ENCODE measurements around the gene NUBP2. TPM values are rescaled to one million over a fixed set of nuclear protein-coding genes. Genes with fewer than 3 reads are reported as not detected.

The NUBP2 gene
- polyA plus RNA-seq, 2 of the 4 experiments (the other 2 are of a cell fraction), result 24.7 to 65.3 TPM

- no peak overlapping the region for H3K4me3 ChIP-seq
- H3K4me1 ChIP-seq, result no peaks in the 10 kb centered on the region
- H3K9me3 ChIP-seq, result no peaks in the 10 kb centered on the region
- no peak for TF ChIP-seq SREBF2 (IDR thresholded peaks at IDR 0.05)
- no peak for TF ChIP-seq EP300 (IDR thresholded peaks at IDR 0.05)
- TF ChIP-seq CHD4 (IDR thresholded peaks at IDR 0.05; ENCODE audit: borderline replicate concordance), result no peak
- ChIA-PET CTCF (interaction anchor here (0.7 to 1.6 kb wide), 5 partner anchors 9 to 54 kb away, joined by 3 to 5 read pairs (median 4); partner anchors contain the start of gene MAPK8IP3), POLR2A (no interaction called here)
- DNase-seq (ENCODE audit: low read depth in 1 of 2, low spot score in 1 of 2) (no peak), ATAC-seq (no peak), FAIRE-seq (no peak)
- H3K27ac ChIP-seq, result no peak overlapping the region
- WGBS (ENCODE audit: missing lambda C conversion rate), result 94% methylated on average over 19 of the region's 21 CpGs
- H3K4me2 ChIP-seq, result no peak overlapping the region
Observed at GRCh38 chr16:1759511-1759910, 23.2 kb upstream of the NUBP2 start.

- DNase-seq (ENCODE audit: low read depth in 1 of 2, low spot score in 1 of 2) (no peak), FAIRE-seq (no peak), ATAC-seq (no peak)
- ChIA-PET POLR2A (no interaction called here), CTCF (interaction anchor here (0.8 to 1.6 kb wide), 6 partner anchors 8 to 151 kb away, joined by 3 to 6 read pairs (median 4); partner anchors contain the start of genes MAPK8IP3 and NME3)
- H3K4me1 ChIP-seq, result no peaks in the 10 kb centered on the region
- 93% methylated on average over 15 of the region's 15 CpGs for WGBS (ENCODE audit: missing lambda C conversion rate)
- no peaks in the 10 kb centered on the region for H3K9me3 ChIP-seq
- no peak overlapping the region for H3K4me2 ChIP-seq
- no peak for TF ChIP-seq NPAS2 (CRISPR knock-in tag; IDR thresholded peaks at IDR 0.05; ENCODE audit: borderline replicate concordance)
- TF ChIP-seq, protein P1, sequence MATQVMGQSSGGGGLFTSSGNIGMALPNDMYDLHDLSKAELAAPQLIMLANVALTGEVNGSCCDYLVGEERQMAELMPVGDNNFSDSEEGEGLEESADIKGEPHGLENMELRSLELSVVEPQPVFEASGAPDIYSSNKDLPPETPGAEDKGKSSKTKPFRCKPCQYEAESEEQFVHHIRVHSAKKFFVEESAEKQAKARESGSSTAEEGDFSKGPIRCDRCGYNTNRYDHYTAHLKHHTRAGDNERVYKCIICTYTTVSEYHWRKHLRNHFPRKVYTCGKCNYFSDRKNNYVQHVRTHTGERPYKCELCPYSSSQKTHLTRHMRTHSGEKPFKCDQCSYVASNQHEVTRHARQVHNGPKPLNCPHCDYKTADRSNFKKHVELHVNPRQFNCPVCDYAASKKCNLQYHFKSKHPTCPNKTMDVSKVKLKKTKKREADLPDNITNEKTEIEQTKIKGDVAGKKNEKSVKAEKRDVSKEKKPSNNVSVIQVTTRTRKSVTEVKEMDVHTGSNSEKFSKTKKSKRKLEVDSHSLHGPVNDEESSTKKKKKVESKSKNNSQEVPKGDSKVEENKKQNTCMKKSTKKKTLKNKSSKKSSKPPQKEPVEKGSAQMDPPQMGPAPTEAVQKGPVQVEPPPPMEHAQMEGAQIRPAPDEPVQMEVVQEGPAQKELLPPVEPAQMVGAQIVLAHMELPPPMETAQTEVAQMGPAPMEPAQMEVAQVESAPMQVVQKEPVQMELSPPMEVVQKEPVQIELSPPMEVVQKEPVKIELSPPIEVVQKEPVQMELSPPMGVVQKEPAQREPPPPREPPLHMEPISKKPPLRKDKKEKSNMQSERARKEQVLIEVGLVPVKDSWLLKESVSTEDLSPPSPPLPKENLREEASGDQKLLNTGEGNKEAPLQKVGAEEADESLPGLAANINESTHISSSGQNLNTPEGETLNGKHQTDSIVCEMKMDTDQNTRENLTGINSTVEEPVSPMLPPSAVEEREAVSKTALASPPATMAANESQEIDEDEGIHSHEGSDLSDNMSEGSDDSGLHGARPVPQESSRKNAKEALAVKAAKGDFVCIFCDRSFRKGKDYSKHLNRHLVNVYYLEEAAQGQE (IDR thresholded peaks at IDR 0.05), result no peak
- no peak for TF ChIP-seq HOXB5 (CRISPR knock-in tag; IDR thresholded peaks at IDR 0.05)
- TF ChIP-seq MYC (IDR thresholded peaks at IDR 0.05; ENCODE audit: borderline replicate concordance, low read length), result no peak
- TF ChIP-seq HES2 (IDR thresholded peaks at IDR 0.05), result no peak
- TF ChIP-seq E2F6 (IDR thresholded peaks at IDR 0.05; ENCODE audit: borderline replicate concordance, low read depth), result no peak
- no peak for TF ChIP-seq POLR2A (IDR thresholded peaks at IDR 0.05; ENCODE audit: low read length)
- no peak for TF ChIP-seq ZFP36 (IDR thresholded peaks at IDR 0.05; ENCODE audit: borderline replicate concordance, partially characterized antibody)
- no peak for TF ChIP-seq FOXS1 (CRISPR knock-in tag; IDR thresholded peaks at IDR 0.05)
- H3K27ac ChIP-seq, result no peak overlapping the region
- no peak overlapping the region for H3K4me3 ChIP-seq
Observed at GRCh38 chr16:1760911-1761310, 21.8 kb upstream of the NUBP2 start.

GRCh38 chr16:1761751-1762150 lies 21.0 kb upstream of the NUBP2 start:
- TF ChIP-seq POLR2AphosphoS2 (conservative IDR thresholded peaks at IDR 0.05; ENCODE audit: low read length) (no peak), MYC (IDR thresholded peaks at IDR 0.05; ENCODE audit: borderline replicate concordance, low read length) (no peak), HOXB5 (CRISPR knock-in tag; IDR thresholded peaks at IDR 0.05) (no peak)
- WGBS (ENCODE audit: missing lambda C conversion rate), result 93% methylated on average over 10 of the region's 15 CpGs
- Histone ChIP-seq H3K9me3 (no peaks in the 10 kb centered on the region), H3K4me2 (no peak overlapping the region), H3K4me3 (no peak overlapping the region), H3K4me1 (no peaks in the 10 kb centered on the region), H3K27ac (no peak overlapping the region)
- DNase-seq (ENCODE audit: low read depth in 1 of 2, low spot score in 1 of 2), result no peak
- ChIA-PET CTCF (interaction anchor here (1.3 kb wide), 1 partner anchor 12 kb away, joined by 3 read pairs; no protein-coding TSS in a partner anchor), POLR2A (no interaction called here)
- FAIRE-seq, result no peak
- ATAC-seq, result no peak

DNA sequence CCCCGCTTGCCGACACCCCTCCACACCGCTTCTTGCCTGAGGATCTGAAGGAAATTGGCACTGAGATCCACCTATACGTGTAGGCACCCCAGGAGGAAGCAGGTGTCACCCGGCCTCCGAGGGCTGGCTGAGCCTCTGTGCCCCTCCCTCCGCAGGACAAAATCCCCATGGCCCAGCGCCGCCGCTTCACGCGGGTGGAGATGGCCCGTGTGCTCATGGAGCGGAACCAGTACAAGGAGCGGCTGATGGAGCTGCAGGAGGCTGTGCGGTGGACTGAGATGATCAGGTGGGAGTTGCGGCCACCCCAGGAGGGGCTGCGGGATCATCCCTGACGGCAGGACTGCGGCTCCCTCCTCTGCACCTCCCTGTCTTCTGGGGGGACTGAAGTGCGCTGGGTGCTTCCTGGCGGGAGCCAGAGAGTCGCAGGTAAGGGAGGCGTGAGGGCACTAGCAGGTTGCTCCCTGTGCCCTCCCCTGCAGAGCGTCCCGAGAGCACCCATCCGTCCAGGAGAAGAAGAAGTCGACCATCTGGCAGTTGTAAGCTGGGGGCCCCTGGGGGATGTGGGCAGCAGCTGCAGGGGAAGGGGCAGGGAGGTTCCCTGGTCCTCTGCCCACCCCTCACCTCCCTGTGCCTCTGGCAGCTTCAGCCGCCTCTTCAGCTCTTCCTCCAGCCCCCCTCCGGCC lies 20.4 kb upstream of the NUBP2 start:
- ChIA-PET POLR2A (no interaction called here), CTCF (interaction anchor here (1.3 to 8.5 kb wide), 3 partner anchors 12 to 55 kb away, joined by 3 to 56 read pairs (median 15); partner anchors contain the start of gene MAPK8IP3)
- WGBS (ENCODE audit: missing lambda C conversion rate), result 93% methylated on average over 30 of the region's 30 CpGs
- TF ChIP-seq ATOH8 (CRISPR knock-in tag; IDR thresholded peaks at IDR 0.05; ENCODE audit: low read depth), result no peak
- TF ChIP-seq TFCP2L1 (CRISPR knock-in tag; IDR thresholded peaks at IDR 0.05), result no peak
- TF ChIP-seq KDM1A (IDR thresholded peaks at IDR 0.05; ENCODE audit: low read depth), result no peak
- no peak for TF ChIP-seq CHD4 (IDR thresholded peaks at IDR 0.05; ENCODE audit: borderline replicate concordance)
- ATAC-seq (no peak), FAIRE-seq (no peak), DNase-seq (ENCODE audit: low read depth in 1 of 2, low spot score in 1 of 2) (no peak)
- Histone ChIP-seq H3K4me3 (no peak overlapping the region), H3K4me1 (no peaks in the 10 kb centered on the region), H3K9me3 (no peaks in the 10 kb centered on the region), H3K27ac (no peak overlapping the region), H3K4me2 (no peak overlapping the region)

Data from A549 (cell line).